GM23338 (cell line): Measurements from ENCODE around the gene FANCD2OS. TPM values are rescaled to one million over a fixed set of nuclear protein-coding genes. Genes with fewer than 3 reads are reported as not detected.

Experiments
- ATAC-seq: fragments of 200-7000 bp; cut with Tn5 transposase; 3 replicates; pipeline ENCODE4 v1.9.1; 2020
- DNase-seq: peaks from one replicate; pipeline ENCODE4 v3.0.0-alpha.2; 2015; ENCODE audit warnings: low spot score
- H2AFZ ChIP-seq: fragments of 200-600 bp; sonication (generic); 2 replicates; pipeline ENCODE4 v1.8.0; 2016; ENCODE audit warnings: antibody characterized with exemption, mild to moderate bottlenecking, moderate library complexity
- H3F3A ChIP-seq: fragments of 200-600 bp; sonication (generic); replicated peaks from 2 replicates; pipeline ENCODE4 v1.8.0; 2017; ENCODE audit warnings: antibody characterized with exemption, mixed run types, low read depth
- H3K27ac ChIP-seq: fragments of 200-600 bp; sonication (generic); 2 replicates; pipeline ENCODE4 v1.6.1; 2016; ENCODE audit warnings: low read depth
- H3K27me3 ChIP-seq: fragments of 200-600 bp; sonication (generic); 2 replicates; pipeline ENCODE4 v1.8.0; 2016; ENCODE audit warnings: mild to moderate bottlenecking, mixed run types, moderate library complexity; ENCODE audit not compliant: insufficient read depth
- H3K36me3 ChIP-seq: fragments of 200-600 bp; sonication (generic); 2 replicates; pipeline ENCODE4 v1.8.0; 2016; ENCODE audit warnings: mild to moderate bottlenecking; ENCODE audit not compliant: insufficient read depth
- H3K4me1 ChIP-seq: fragments of 200-600 bp; sonication (generic); 2 replicates; pipeline ENCODE4 v1.8.0; 2016; ENCODE audit warnings: mild to moderate bottlenecking, moderate library complexity; ENCODE audit not compliant: insufficient read depth
- H3K4me2 ChIP-seq: fragments of 200-600 bp; sonication (generic); 2 replicates; pipeline ENCODE4 v1.7.1; 2017; ENCODE audit warnings: mixed run types
- H3K4me3 ChIP-seq: fragments of 200-600 bp; sonication (generic); 2 replicates; pipeline ENCODE4 v1.6.1; 2016; ENCODE audit warnings: mixed run types
- H3K79me2 ChIP-seq: fragments of 200-600 bp; sonication (generic); replicated peaks from 2 replicates; pipeline ENCODE4 v1.8.0; 2017; ENCODE audit warnings: mild to moderate bottlenecking; ENCODE audit not compliant: insufficient read depth
- H3K9me2 ChIP-seq: fragments of 200-600 bp; sonication (generic); 2 replicates; pipeline ENCODE4 v1.8.0; 2017; ENCODE audit not compliant: insufficient read depth
- H4K20me1 ChIP-seq: fragments of 200-600 bp; sonication (generic); replicated peaks from 2 replicates; pipeline ENCODE4 v1.8.0; 2017; ENCODE audit warnings: mild to moderate bottlenecking; ENCODE audit not compliant: insufficient read depth
- H3K27ac Mint-ChIP-seq: 2 replicates; pipeline ENCODE4 v1.8.0; 2020; ENCODE audit warnings: inconsistent platforms, mild to moderate bottlenecking, moderate library complexity, mixed read lengths
- H3K27me3 Mint-ChIP-seq: 3 replicates; pipeline ENCODE4 v1.8.0; 2022; ENCODE audit warnings: low read depth, mild to moderate bottlenecking, moderate library complexity, mixed read lengths, inconsistent platforms; ENCODE audit not compliant: insufficient read depth, poor library complexity
- H3K36me3 Mint-ChIP-seq: 3 replicates; pipeline ENCODE4 v1.8.0; 2021; ENCODE audit warnings: low read depth, mild to moderate bottlenecking, inconsistent platforms, moderate library complexity, mixed read lengths
- H3K4me1 Mint-ChIP-seq: 3 replicates; pipeline ENCODE4 v1.8.0; 2020; ENCODE audit warnings: mild to moderate bottlenecking, inconsistent platforms, mixed read lengths
- H3K4me3 Mint-ChIP-seq: 3 replicates; pipeline ENCODE4 v1.8.0; 2021; ENCODE audit warnings: moderate library complexity, mild to moderate bottlenecking, inconsistent platforms, mixed read lengths
- H3K9me3 Mint-ChIP-seq: 3 replicates; pipeline ENCODE4 v1.8.0; 2020; ENCODE audit warnings: moderate library complexity, mild to moderate bottlenecking, inconsistent platforms, mixed read lengths
- CREB1 ChIP-seq: fragments of 250-450 bp; sonication (Bioruptor Pico); IDR thresholded peaks from 2 replicates; pipeline ENCODE4 v1.5.0; 2020; ENCODE audit warnings: low read depth, mild to moderate bottlenecking, moderate library complexity
- EZH2 ChIP-seq: fragments of 200-600 bp; sonication (generic); IDR thresholded peaks from one replicate; pipeline ENCODE4 v1.8.0; 2017; ENCODE audit warnings: antibody characterized with exemption, mild to moderate bottlenecking, low read depth; ENCODE audit not compliant: unreplicated experiment
- EZH2phosphoT487 ChIP-seq: fragments of 200-600 bp; sonication (generic); IDR thresholded peaks from one replicate; pipeline ENCODE4 v1.8.1; 2018; ENCODE audit warnings: antibody characterized with exemption; ENCODE audit not compliant: unreplicated experiment
- JUNB ChIP-seq: IDR thresholded peaks from one replicate; pipeline ENCODE4 v1.6.1; 2016; ENCODE audit warnings: antibody characterized with exemption; ENCODE audit not compliant: unreplicated experiment
- NANOG ChIP-seq: IDR thresholded peaks from 2 replicates; pipeline ENCODE4 v1.6.1; 2016; ENCODE audit warnings: antibody characterized with exemption, borderline replicate concordance
- POLR2AphosphoS5 ChIP-seq: IDR thresholded peaks from 2 replicates; pipeline ENCODE4 v1.6.1; 2016; ENCODE audit warnings: antibody characterized with exemption, low read depth
- REST ChIP-seq: IDR thresholded peaks from one replicate; pipeline ENCODE4 v1.6.1; 2018; ENCODE audit warnings: antibody characterized with exemption; ENCODE audit not compliant: unreplicated experiment
- STAT1 ChIP-seq: IDR thresholded peaks from one replicate; pipeline ENCODE4 v1.6.1; 2016; ENCODE audit warnings: antibody characterized with exemption; ENCODE audit not compliant: unreplicated experiment
- ZNF114 ChIP-seq: fragments of 250-450 bp; sonication (Bioruptor Pico); IDR thresholded peaks from 2 replicates; pipeline ENCODE4 v1.5.0; 2020; ENCODE audit warnings: mild to moderate bottlenecking, moderate library complexity
- ZNF462 ChIP-seq: fragments of 250-450 bp; sonication (Bioruptor Pico); IDR thresholded peaks from 2 replicates; pipeline ENCODE4 v1.5.0; 2020; ENCODE audit warnings: mild to moderate bottlenecking, moderate library complexity
- polyA plus RNA-seq: library from polyadenylated mRNA; unstranded; fragments of >200 nt; fragmentation: Nextera tagmentation; extraction: Ambion mirVana; gene quantifications from 2 replicates; pipeline ENCODE4 v1.2.1, GENCODE V29; 2016
- total RNA-seq: library from RNA; depleted of rRNA; stranded (reverse); fragments of >200 nt; shearing (Covaris generic); gene quantifications from 2 replicates; pipeline ENCODE4 v1.2.3, GENCODE V29; 2014
- TF ChIP-seq, protein P1 (sequence below), 2 experiments: fragments of 200-600 bp in 1 of 2; sonication (generic) in 1 of 2; conservative IDR thresholded peaks; 2 replicates each; pipeline versions ENCODE4 v1.5.1 to v1.6.1; 2016 to 2017; ENCODE audit warnings: antibody characterized with exemption in 2 of 2, low read depth in 2 of 2, mild to moderate bottlenecking in 2 of 2, moderate library complexity in 1 of 2

FANCD2OS gene
- total and polyA plus RNA-seq, 2 experiments from 2014 or later, result 0.94 TPM; not detected in 1

DNA sequence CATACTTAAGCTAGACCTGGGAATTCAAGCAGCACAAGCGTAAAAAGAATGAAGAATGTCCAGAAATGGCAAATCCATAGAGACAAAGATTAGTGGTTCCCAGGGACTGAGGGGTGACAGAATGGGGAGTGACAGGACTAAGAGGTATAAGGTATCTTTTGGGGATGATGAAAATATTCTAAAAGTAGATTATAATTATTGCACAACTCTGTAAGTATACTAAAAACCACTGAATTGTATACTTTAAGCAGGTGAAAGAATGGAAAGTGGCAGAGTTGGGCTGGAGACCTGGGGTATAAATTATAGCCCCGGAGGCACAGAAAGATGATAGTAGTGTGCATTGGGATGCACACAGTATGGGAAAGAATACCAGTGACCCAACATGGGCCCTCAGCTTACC lies 13.0 kb upstream of the FANCD2OS start:
- Histone ChIP-seq H3K4me2 (no peak overlapping the region), H3K4me3 (no peak overlapping the region), H4K20me1 (peaks cover 20% of the 10 kb centered on the region; the same call in 1 of the 2 replicates), H3F3A (no peaks in the 10 kb centered on the region), H3K36me3 (peaks cover 5% of the 10 kb centered on the region; the same call in 1 of the 2 replicates), H2AFZ (no peak overlapping the region), H3K27me3 (no peaks in the 10 kb centered on the region), H3K9me2 (no peaks in the 10 kb centered on the region), H3K27ac (no peak overlapping the region), H3K79me2 (peaks cover 81% of the 10 kb centered on the region), H3K4me1 (peaks cover 4% of the 10 kb centered on the region)
- DNase-seq, result no peak
- no peak overlapping the region for H3K4me3 Mint-ChIP-seq
- peaks cover 6% of the 10 kb centered on the region for H3K4me1 Mint-ChIP-seq
- H3K36me3 Mint-ChIP-seq, result peaks cover 35% of the 10 kb centered on the region
- ATAC-seq, result no peak
- no peak for TF ChIP-seq CREB1 (CRISPR knock-in tag)
- TF ChIP-seq, protein P1, sequence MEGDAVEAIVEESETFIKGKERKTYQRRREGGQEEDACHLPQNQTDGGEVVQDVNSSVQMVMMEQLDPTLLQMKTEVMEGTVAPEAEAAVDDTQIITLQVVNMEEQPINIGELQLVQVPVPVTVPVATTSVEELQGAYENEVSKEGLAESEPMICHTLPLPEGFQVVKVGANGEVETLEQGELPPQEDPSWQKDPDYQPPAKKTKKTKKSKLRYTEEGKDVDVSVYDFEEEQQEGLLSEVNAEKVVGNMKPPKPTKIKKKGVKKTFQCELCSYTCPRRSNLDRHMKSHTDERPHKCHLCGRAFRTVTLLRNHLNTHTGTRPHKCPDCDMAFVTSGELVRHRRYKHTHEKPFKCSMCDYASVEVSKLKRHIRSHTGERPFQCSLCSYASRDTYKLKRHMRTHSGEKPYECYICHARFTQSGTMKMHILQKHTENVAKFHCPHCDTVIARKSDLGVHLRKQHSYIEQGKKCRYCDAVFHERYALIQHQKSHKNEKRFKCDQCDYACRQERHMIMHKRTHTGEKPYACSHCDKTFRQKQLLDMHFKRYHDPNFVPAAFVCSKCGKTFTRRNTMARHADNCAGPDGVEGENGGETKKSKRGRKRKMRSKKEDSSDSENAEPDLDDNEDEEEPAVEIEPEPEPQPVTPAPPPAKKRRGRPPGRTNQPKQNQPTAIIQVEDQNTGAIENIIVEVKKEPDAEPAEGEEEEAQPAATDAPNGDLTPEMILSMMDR (conservative IDR thresholded peaks at IDR 0.05; ENCODE audit: low read depth in 2 of 2), result no peak
- no peak for TF ChIP-seq EZH2
- TF ChIP-seq JUNB, result no peak
- no peak for TF ChIP-seq EZH2phosphoT487
- no peak for TF ChIP-seq NANOG
- no peak for TF ChIP-seq STAT1
- no peak for TF ChIP-seq REST
- peaks cover 2% of the 10 kb centered on the region for H3K27me3 Mint-ChIP-seq
- H3K9me3 Mint-ChIP-seq, result no peaks in the 10 kb centered on the region
- H3K27ac Mint-ChIP-seq, result no peak overlapping the region

- H3K9me3 Mint-ChIP-seq, result no peaks in the 10 kb centered on the region; the same call in 2 of the 3 replicates
- TF ChIP-seq ZNF462 (no peak), POLR2AphosphoS5 (no peak), ZNF114 (CRISPR knock-in tag) (no peak)
These were observed 11.3 kb upstream of the FANCD2OS start for GRCh38 chr3:10119376-10119775.

More at GRCh38 chr3:10119376-10119775, 11.3 kb upstream of the FANCD2OS start:
- H3F3A ChIP-seq, result no peaks in the 10 kb centered on the region
- Mint-ChIP-seq H3K27ac (no peak overlapping the region), H3K4me3 (no peak overlapping the region), H3K27me3 (peaks cover 10% of the 10 kb centered on the region), H3K4me1 (peaks cover 6% of the 10 kb centered on the region), H3K36me3 (peaks cover 21% of the 10 kb centered on the region)
- H3K4me1 ChIP-seq, result peaks cover 4% of the 10 kb centered on the region
- H3K9me2 ChIP-seq, result no peaks in the 10 kb centered on the region
- ATAC-seq (no peak), DNase-seq (no peak)
- peaks cover 13% of the 10 kb centered on the region; the same call in 1 of the 2 replicates for H4K20me1 ChIP-seq
- H3K4me2 ChIP-seq, result no peak overlapping the region
- peaks cover 80% of the 10 kb centered on the region for H3K79me2 ChIP-seq
- peaks cover 5% of the 10 kb centered on the region; the same call in 1 of the 2 replicates for H3K36me3 ChIP-seq
- no peak overlapping the region for H2AFZ ChIP-seq
- H3K27ac ChIP-seq, result no peak overlapping the region
- H3K4me3 ChIP-seq, result no peak overlapping the region
- no peaks in the 10 kb centered on the region for H3K27me3 ChIP-seq
